Ovary (tissue), 3 donors: ENCODE measurements around the gene NHSL2.

ENCODE experiments used
- CTCF ChIP-seq, 3 donors: fragments of 450-650 bp in 2 of 3; fragments of 200-600 bp in 1 of 3; IDR thresholded peaks; one replicate each; pipeline versions ENCODE4 v1.5.1 to v1.8.0; 2016 to 2022; ENCODE audit warnings: antibody characterized with exemption in 3 of 3, mild to moderate bottlenecking in 1 of 3
- POLR2A ChIP-seq: fragments of 450-650 bp; IDR thresholded peaks from one replicate; pipeline ENCODE4 v1.6.1; 2017; ENCODE audit warnings: antibody characterized with exemption, mild to moderate bottlenecking, moderate library complexity
- donor health status: DM: no; HTN: no; CAD: no.

GRCh38 chrX:72069350-72070160 lies 158.9 kb downstream of the NHSL2 start:
- no peak for TF ChIP-seq CTCF (IDR thresholded peaks at IDR 0.05)
- TF ChIP-seq POLR2A, result no peak
